CD4-positive, alpha-beta T cell (primary cell): Measurements from ENCODE around the gene MYOF. TPM values are rescaled to one million over a fixed set of nuclear protein-coding genes. Genes with fewer than 3 reads are reported as not detected.

ENCODE experiments used
- ATAC-seq: fragments of 200-7000 bp; cut with Tn5 transposase; one replicate; pipeline ENCODE4 v1.10.0; 2022; ENCODE audit warnings: mild to moderate bottlenecking; ENCODE audit not compliant: poor library complexity
- CTCF ChIA-PET: fragments of 350-600 bp; sonication (Branson Sonifier 250); formaldehyde crosslinking; loops from one replicate; lab custom pipeline; 2021; ENCODE audit warnings: antibody characterized with exemption, inconsistent platforms; lab: Charles Lee
- POLR2A ChIA-PET: fragments of 350-600 bp; sonication (Branson Sonifier 250); formaldehyde crosslinking; loops from one replicate; lab custom pipeline; 2021; ENCODE audit warnings: antibody characterized with exemption, inconsistent platforms; lab: Charles Lee
- DNase-seq, 14 experiments: peaks; one replicate each; pipeline ENCODE4 v3.0.0-alpha.2; 2013 to 2020; ENCODE audit warnings: mixed read lengths in 2 of 14
- H3K27ac ChIP-seq, 2 donors: one replicate each; pipeline versions ENCODE4 v1.5.1 to v1.7.0; 2013; ENCODE audit warnings: low read length in 2 of 2, low read depth in 1 of 2, mild to moderate bottlenecking in 1 of 2
- H3K27me3 ChIP-seq, 2 experiments: 1 replicate in 1 of 2; 2 replicates in 1 of 2; pipeline versions ENCODE4 v1.6.1 to v1.7.0; 2013; ENCODE audit warnings: low read length in 2 of 2, control low read depth in 1 of 2, mild to moderate bottlenecking in 1 of 2, moderate library complexity in 1 of 2; ENCODE audit not compliant: insufficient read depth in 2 of 2, control insufficient read depth in 1 of 2
- H3K36me3 ChIP-seq: one replicate; pipeline ENCODE4 v1.6.1; 2013; ENCODE audit warnings: low read length, control low read depth; ENCODE audit not compliant: insufficient read depth
- H3K4me1 ChIP-seq: one replicate; pipeline ENCODE4 v1.6.1; 2013; ENCODE audit warnings: low read length, control low read depth; ENCODE audit not compliant: insufficient read depth
- H3K4me3 ChIP-seq: one replicate; pipeline ENCODE4 v1.5.1; 2013; ENCODE audit warnings: mild to moderate bottlenecking, low read length, moderate library complexity
- H3K9me3 ChIP-seq, 2 experiments: 1 replicate in 1 of 2; 2 replicates in 1 of 2; pipeline versions ENCODE4 v1.6.1 to v1.7.0; 2013; ENCODE audit warnings: low read length in 2 of 2, mild to moderate bottlenecking in 2 of 2, control low read depth in 1 of 2, moderate library complexity in 1 of 2; ENCODE audit not compliant: control insufficient read depth in 1 of 2, insufficient read depth in 1 of 2
- H3K27ac Mint-ChIP-seq: one replicate; pipeline ENCODE4 v1.8.0; 2020; ENCODE audit warnings: mixed read lengths
- H3K27me3 Mint-ChIP-seq: one replicate; pipeline ENCODE4 v1.8.0; 2021; ENCODE audit warnings: mixed read lengths
- H3K36me3 Mint-ChIP-seq: one replicate; pipeline ENCODE4 v1.8.0; 2021; ENCODE audit warnings: low read depth, mixed read lengths
- H3K4me1 Mint-ChIP-seq: one replicate; pipeline ENCODE4 v1.8.0; 2021; ENCODE audit warnings: low read depth, mixed read lengths
- H3K4me3 Mint-ChIP-seq: one replicate; pipeline ENCODE4 v1.8.0; 2020; ENCODE audit warnings: mild to moderate bottlenecking, mixed read lengths
- H3K9me3 Mint-ChIP-seq: one replicate; pipeline ENCODE4 v1.8.0; 2020; ENCODE audit warnings: mixed read lengths
- intact Hi-C, 2 experiments: fragments of 100-400 bp; cut with DNase I in 1 of 2; cut with micrococcal nuclease in 1 of 2; formaldehyde crosslinking; loops; one replicate each; pipeline versions ENCODE4 v1.15.1 to v1.9.0; 2023 to 2025; cut with DNase I, micrococcal nuclease
- total RNA-seq, 174 experiments: library from RNA in 2 of 174; stranded (reverse) in 2 of 174; gene quantifications; one replicate each; pipeline ENCODE4 v1.2.3 and lab custom pipeline; 2021 to 2026
- TF ChIP-seq, protein P1 (sequence below): fragments of 200-600 bp; IDR thresholded peaks from one replicate; pipeline ENCODE4 v1.8.0; 2022; ENCODE audit warnings: antibody characterized with exemption, mild to moderate bottlenecking

MYOF gene
- total RNA-seq, 2 experiments from 2014 or later: 0.14 to 0.27 TPM

GRCh38 chr10:93342921-93343320 is 139.2 kb downstream of the MYOF start:
- H3K36me3 Mint-ChIP-seq: no peaks in the 10 kb centered on the region
- H3K4me1 Mint-ChIP-seq: no peaks in the 10 kb centered on the region
- no peaks in the 10 kb centered on the region for H3K9me3 Mint-ChIP-seq
- H3K27me3 Mint-ChIP-seq: peaks cover 10% of the 10 kb centered on the region
- H3K4me1 ChIP-seq: no peaks in the 10 kb centered on the region
- no peak overlapping the region for H3K27ac Mint-ChIP-seq
- ChIA-PET CTCF (no interaction called here), POLR2A (no interaction called here)
- no peak overlapping the region for H3K4me3 ChIP-seq
- ATAC-seq (no peak), DNase-seq (no peak)
- peaks cover 0 to 3% of the 10 kb centered on the region in 2 experiments for H3K27me3 ChIP-seq
- TF ChIP-seq, protein P1, sequence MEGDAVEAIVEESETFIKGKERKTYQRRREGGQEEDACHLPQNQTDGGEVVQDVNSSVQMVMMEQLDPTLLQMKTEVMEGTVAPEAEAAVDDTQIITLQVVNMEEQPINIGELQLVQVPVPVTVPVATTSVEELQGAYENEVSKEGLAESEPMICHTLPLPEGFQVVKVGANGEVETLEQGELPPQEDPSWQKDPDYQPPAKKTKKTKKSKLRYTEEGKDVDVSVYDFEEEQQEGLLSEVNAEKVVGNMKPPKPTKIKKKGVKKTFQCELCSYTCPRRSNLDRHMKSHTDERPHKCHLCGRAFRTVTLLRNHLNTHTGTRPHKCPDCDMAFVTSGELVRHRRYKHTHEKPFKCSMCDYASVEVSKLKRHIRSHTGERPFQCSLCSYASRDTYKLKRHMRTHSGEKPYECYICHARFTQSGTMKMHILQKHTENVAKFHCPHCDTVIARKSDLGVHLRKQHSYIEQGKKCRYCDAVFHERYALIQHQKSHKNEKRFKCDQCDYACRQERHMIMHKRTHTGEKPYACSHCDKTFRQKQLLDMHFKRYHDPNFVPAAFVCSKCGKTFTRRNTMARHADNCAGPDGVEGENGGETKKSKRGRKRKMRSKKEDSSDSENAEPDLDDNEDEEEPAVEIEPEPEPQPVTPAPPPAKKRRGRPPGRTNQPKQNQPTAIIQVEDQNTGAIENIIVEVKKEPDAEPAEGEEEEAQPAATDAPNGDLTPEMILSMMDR: no peak
- H3K9me3 ChIP-seq: no peaks in the 10 kb centered on the region
- H3K4me3 Mint-ChIP-seq: no peak overlapping the region
- intact Hi-C loops: no loop called here
- H3K36me3 ChIP-seq: no peaks in the 10 kb centered on the region
- H3K27ac ChIP-seq: no peak overlapping the region

- no peak for ATAC-seq
- Mint-ChIP-seq H3K36me3 (no peaks in the 10 kb centered on the region), H3K4me3 (no peak overlapping the region), H3K9me3 (no peaks in the 10 kb centered on the region), H3K27ac (no peak overlapping the region), H3K4me1 (no peaks in the 10 kb centered on the region), H3K27me3 (peaks cover 10% of the 10 kb centered on the region)
- TF ChIP-seq, protein P1: no peak
- ChIA-PET CTCF (no interaction called here), POLR2A (no interaction called here)
- H3K4me1 ChIP-seq: no peaks in the 10 kb centered on the region
- no peak for DNase-seq
- no peaks in the 10 kb centered on the region for H3K27me3 ChIP-seq
- intact Hi-C loops: no loop called here
- H3K9me3 ChIP-seq: no peaks in the 10 kb centered on the region
- no peak overlapping the region for H3K4me3 ChIP-seq
- H3K27ac ChIP-seq: no peak overlapping the region
- no peaks in the 10 kb centered on the region for H3K36me3 ChIP-seq
Observed at GRCh38 chr10:93342366-93342765, 139.8 kb downstream of the MYOF start.

GRCh38 chr10:93337309-93337721 is 144.8 kb downstream of the MYOF start:
- Histone ChIP-seq H3K27ac (no peak overlapping the region), H3K36me3 (no peaks in the 10 kb centered on the region), H3K27me3 (no peaks in the 10 kb centered on the region), H3K9me3 (no peaks in the 10 kb centered on the region), H3K4me3 (no peak overlapping the region), H3K4me1 (no peaks in the 10 kb centered on the region)
- no peaks in the 10 kb centered on the region for H3K36me3 Mint-ChIP-seq
- no peak overlapping the region for H3K4me3 Mint-ChIP-seq
- intact Hi-C loops: no loop called here
- H3K27me3 Mint-ChIP-seq: peaks cover 10% of the 10 kb centered on the region
- no peak for DNase-seq
- TF ChIP-seq, protein P1: no peak
- ATAC-seq: no peak
- POLR2A ChIA-PET: no interaction called here
- no peak overlapping the region for H3K27ac Mint-ChIP-seq
- no peaks in the 10 kb centered on the region for H3K9me3 Mint-ChIP-seq
- CTCF ChIA-PET: no interaction called here
- no peaks in the 10 kb centered on the region for H3K4me1 Mint-ChIP-seq
